BJ (cell line): Measurements from ENCODE around the gene MFRP. TPM values are rescaled to one million over a fixed set of nuclear protein-coding genes. Genes with fewer than 3 reads are reported as not detected.

Experiments
- CTCF ChIA-PET: fragments of 350-600 bp; formaldehyde crosslinking; extraction: SDS; loops from one replicate; lab custom pipeline; 2021; ENCODE audit warnings: antibody characterized with exemption, inconsistent platforms; lab: Yijun Ruan, JAX
- POLR2A ChIA-PET: fragments of 300-600 bp; sonication (Branson Sonifier 250); formaldehyde crosslinking; extraction: SDS; loops from one replicate; lab custom pipeline; 2021; ENCODE audit warnings: antibody characterized with exemption; lab: Charles Lee
- DNase-seq: peaks from one replicate; pipeline ENCODE4 v3.0.0-alpha.2; 2011; ENCODE audit warnings: low read depth
- H3K27me3 ChIP-seq: 2 replicates; pipeline ENCODE4 v1.6.0; 2011; ENCODE audit warnings: low read length; ENCODE audit not compliant: control insufficient read depth, insufficient read depth
- H3K36me3 ChIP-seq: 2 replicates; pipeline ENCODE4 v1.5.1; 2011; ENCODE audit warnings: low read length; ENCODE audit not compliant: control insufficient read depth, insufficient read depth
- H3K4me3 ChIP-seq: 2 replicates; pipeline ENCODE4 v1.5.1; 2011; ENCODE audit warnings: low read depth, mild to moderate bottlenecking, control low read depth, low read length
- CTCF ChIP-seq: IDR thresholded peaks from 2 replicates; pipeline ENCODE4 v1.5.1; 2011; ENCODE audit warnings: low read depth, mild to moderate bottlenecking, control low read depth, inconsistent platforms, low read length, moderate library complexity; ENCODE audit not compliant: insufficient read depth
- polyA plus RNA-seq: library from polyadenylated mRNA; depleted of rRNA; stranded (reverse); fragments of >200 nt; gene quantifications from 2 replicates; pipeline ENCODE4 v1.2.3, GENCODE V29; 2011

The MFRP gene
- polyA plus RNA-seq, 1 experiment = not detected

- no peak for TF ChIP-seq CTCF
- H3K27me3 ChIP-seq = peaks cover 18% of the 10 kb centered on the region
- ChIA-PET CTCF (interaction anchor here (1.4 to 5.6 kb wide), 2 partner anchors 12 to 119 kb away, joined by 3 to 36 read pairs; partner anchors contain the start of gene C1QTNF5), POLR2A (no interaction called here)
- no peaks in the 10 kb centered on the region for H3K36me3 ChIP-seq
- DNase-seq = no peak
- no peak overlapping the region for H3K4me3 ChIP-seq
These were observed 4.7 kb upstream of the MFRP start for GRCh38 chr11:119351232-119351631.

GRCh38 chr11:119350302-119350701 is 3.8 kb upstream of the MFRP start:
- CTCF ChIA-PET = interaction anchor here (1.3 to 5.6 kb wide), 3 partner anchors 11 to 120 kb away, joined by 3 to 36 read pairs (median 3); partner anchors contain the start of gene C1QTNF5

DNA sequence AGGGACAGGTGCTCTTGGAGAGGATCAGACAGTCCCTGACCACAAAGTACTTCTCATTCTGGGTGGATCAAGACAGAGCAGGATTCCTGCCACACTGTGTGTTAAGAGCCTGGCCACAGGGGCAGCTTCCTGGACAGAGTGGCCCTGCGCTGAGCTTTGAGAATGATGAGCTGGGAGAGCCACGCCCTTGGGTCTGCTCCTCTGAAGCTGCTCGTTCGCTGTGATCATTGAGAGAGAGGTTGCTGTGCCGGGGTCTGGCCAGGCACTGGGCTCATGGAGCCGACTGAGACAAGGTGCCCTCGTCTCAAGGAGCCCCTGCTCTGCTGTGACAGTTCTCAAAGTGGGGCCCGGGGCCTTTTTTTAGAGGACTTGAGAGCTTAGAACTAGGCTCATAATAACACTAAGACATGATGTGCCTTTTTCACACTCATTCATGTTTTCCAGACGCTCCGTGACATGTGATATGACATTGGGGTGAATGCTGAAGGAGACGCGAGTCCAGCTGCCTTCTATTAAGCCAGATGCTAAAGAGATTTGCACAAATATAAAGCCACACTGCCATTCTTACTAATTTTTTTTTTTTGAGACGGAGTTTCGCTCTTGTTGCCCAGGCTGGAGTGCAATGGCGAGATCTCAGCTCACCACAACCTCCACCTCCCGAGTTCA is 1.6 kb upstream of the MFRP start:
- ChIA-PET POLR2A (interaction anchor here (0.7 kb wide), 1 partner anchor 122 kb away, joined by 3 read pairs; no protein-coding TSS in a partner anchor), CTCF (interaction anchor here (0.9 to 11.5 kb wide), 7 partner anchors 8 to 132 kb away, joined by 3 to 126 read pairs (median 10); no protein-coding TSS in a partner anchor)
- TF ChIP-seq CTCF = no peak
- Histone ChIP-seq H3K36me3 (no peaks in the 10 kb centered on the region), H3K27me3 (peaks cover 20% of the 10 kb centered on the region), H3K4me3 (no peak overlapping the region)
- DNase-seq = no peak

More at GRCh38 chr11:119350302-119350701, 3.8 kb upstream of the MFRP start:
- H3K4me3 ChIP-seq = no peak overlapping the region
- peaks cover 18% of the 10 kb centered on the region for H3K27me3 ChIP-seq
- no peak for TF ChIP-seq CTCF
- DNase-seq = no peak
- POLR2A ChIA-PET = no interaction called here
- H3K36me3 ChIP-seq = no peaks in the 10 kb centered on the region

DNA sequence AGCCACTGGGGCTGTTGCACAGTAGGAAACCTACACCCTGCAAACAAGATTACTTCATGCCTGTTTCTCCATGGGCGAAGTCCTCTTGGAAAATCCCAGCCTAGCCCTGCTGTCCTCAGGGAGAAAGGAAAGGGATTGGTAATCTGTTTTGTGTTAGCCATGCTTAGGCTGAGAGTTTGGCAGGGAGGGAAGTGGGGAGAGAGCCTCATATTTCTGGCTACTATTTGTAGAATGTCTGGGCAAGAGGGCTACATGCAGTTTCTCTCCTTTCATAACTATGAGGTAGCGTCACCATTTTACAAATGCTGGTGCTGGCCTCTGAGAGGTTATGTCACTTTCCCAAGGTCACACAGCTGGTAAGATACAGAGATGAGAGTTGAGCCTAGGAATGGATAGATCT is 737 bp upstream of the MFRP start:
- POLR2A ChIA-PET = no interaction called here
- DNase-seq = peak; percentile 61
- CTCF ChIA-PET = interaction anchor here (0.9 to 11.5 kb wide), 7 partner anchors 9 to 133 kb away, joined by 3 to 126 read pairs (median 10); no protein-coding TSS in a partner anchor
- Histone ChIP-seq H3K27me3 (peaks cover 20% of the 10 kb centered on the region), H3K4me3 (no peak overlapping the region), H3K36me3 (no peaks in the 10 kb centered on the region)
- no peak for TF ChIP-seq CTCF

DNA sequence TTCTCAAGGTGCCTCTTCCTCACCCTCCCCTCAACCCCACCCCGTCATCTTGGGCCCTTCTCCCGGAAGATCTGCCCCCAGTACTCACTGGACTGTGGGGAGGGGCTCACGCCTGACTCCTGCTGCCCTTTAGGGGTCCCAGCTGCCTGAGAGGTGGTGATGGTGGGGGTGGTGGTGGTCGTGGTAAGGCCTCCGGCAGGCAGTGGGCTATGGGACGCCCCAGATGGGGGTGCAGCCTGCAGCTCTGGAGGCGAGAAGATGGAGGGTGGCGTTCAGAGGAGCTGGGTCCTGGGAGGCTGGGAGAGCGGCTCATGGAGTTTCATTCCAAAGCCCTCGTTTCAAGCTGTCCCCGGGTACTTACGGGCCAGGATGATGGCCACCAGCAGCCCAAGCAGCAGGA is 820 bp downstream of the MFRP start:
- POLR2A ChIA-PET = no interaction called here
- no peak for TF ChIP-seq CTCF
- CTCF ChIA-PET = interaction anchor here (1.0 to 11.5 kb wide), 5 partner anchors 11 to 35 kb away, joined by 3 to 126 read pairs (median 7); no protein-coding TSS in a partner anchor

More for the DNA sequence above, 820 bp downstream of the MFRP start:
- peaks cover 17% of the 10 kb centered on the region for H3K27me3 ChIP-seq
- H3K36me3 ChIP-seq = no peaks in the 10 kb centered on the region
- DNase-seq = no peak
- H3K4me3 ChIP-seq = no peak overlapping the region
